ENCODE measurements around the gene SUGCT. TPM values are rescaled to one million over a fixed set of nuclear protein-coding genes. Genes with fewer than 3 reads are reported as not detected.
A peak's percentile ranks its signal among the peaks of the same experiment; 100 is the strongest.

Gene SUGCT
- total RNA-seq, 1 experiment from 2014 or later: 5.4 TPM

- H2BK20ac ChIP-seq (ENCODE audit: low read depth, low read length, poor library complexity, severe bottlenecking): no peak overlapping the region
- H2BK15ac ChIP-seq (ENCODE audit: low read depth, low read length): no peak overlapping the region
- no peak overlapping the region for H3K4me2 ChIP-seq (ENCODE audit: insufficient read depth, insufficient read length, low read length)
- H2BK5ac ChIP-seq (ENCODE audit: insufficient read length, low read length): no peak overlapping the region
- Mint-ChIP-seq H3K4me3 (no peak overlapping the region), H3K27ac (no peak overlapping the region), H3K36me3 (ENCODE audit: insufficient read depth in 1 of 3, low read depth in 3 of 3) (no peaks in the 10 kb centered on the region; a peak in 1 of 7 replicates), H3K9me3 (no peaks in the 10 kb centered on the region), H3K27me3 (ENCODE audit: low read depth) (no peaks in the 10 kb centered on the region), H3K4me1 (peaks cover 0 to 5% of the 10 kb centered on the region in 2 experiments; a peak in 1 of 4 replicates)
- no peaks in the 10 kb centered on the region for H3K23me2 ChIP-seq (ENCODE audit: insufficient read length, low read depth, low read length, poor library complexity, severe bottlenecking)
- H3K79me2 ChIP-seq (ENCODE audit: insufficient read depth, low read length): no peaks in the 10 kb centered on the region
- no peak overlapping the region for H2AFZ ChIP-seq (ENCODE audit: low read length)
- no peak overlapping the region for H4K91ac ChIP-seq (ENCODE audit: insufficient read length, low read depth, low read length)
- H2BK12ac ChIP-seq (ENCODE audit: insufficient read length, low read depth, low read length): no peak overlapping the region
- H4K20me1 ChIP-seq (ENCODE audit: control insufficient read depth, insufficient read depth, insufficient read length): no peaks in the 10 kb centered on the region
- H4K5ac ChIP-seq (ENCODE audit: insufficient read length, low read depth, low read length): peak overlapping the region; percentile 20
- H3K4me1 ChIP-seq (ENCODE audit: insufficient read depth, low read length): no peaks in the 10 kb centered on the region; the same call in 1 of the 2 replicates
- no peak overlapping the region for H2BK120ac ChIP-seq (ENCODE audit: low read depth, low read length, poor library complexity, severe bottlenecking)
- H3K79me1 ChIP-seq (ENCODE audit: insufficient read depth, low read depth, low read length, poor library complexity, severe bottlenecking): no peaks in the 10 kb centered on the region
- H3K27ac ChIP-seq (ENCODE audit: insufficient read length, low read depth, low read length): no peak overlapping the region
- H3K18ac ChIP-seq (ENCODE audit: insufficient read length, low read depth, low read length): no peak overlapping the region
- no peak overlapping the region for H4K8ac ChIP-seq (replicated peaks; ENCODE audit: insufficient read length, low read depth, low read length)
- WGBS (ENCODE audit: extremely low coverage, insufficient read length, low lambda C conversion rate): no CpG with 5 or more reads among the region's 2 CpGs
- no peak overlapping the region for H3K14ac ChIP-seq (ENCODE audit: insufficient read depth, low read length)
- H3K27me3 ChIP-seq (ENCODE audit: insufficient read depth, low read length): no peaks in the 10 kb centered on the region
- H3K4ac ChIP-seq (ENCODE audit: low read depth, low read length): no peak overlapping the region
- no peak for TF ChIP-seq CTCF (conservative IDR thresholded peaks at IDR 0.05)
- no peak overlapping the region for H3K23ac ChIP-seq (ENCODE audit: insufficient read length, low read depth, low read length)
- H2AK5ac ChIP-seq (ENCODE audit: insufficient read length, low read length): no peak overlapping the region
- H3T11ph ChIP-seq (ENCODE audit: low read length): no peak overlapping the region
- no peak overlapping the region for H3K9ac ChIP-seq (ENCODE audit: extremely low read depth, insufficient read length, low read length)
- H3K9me3 ChIP-seq (ENCODE audit: control insufficient read depth, low read depth, low read length): no peaks in the 10 kb centered on the region
- no peak overlapping the region for H3K56ac ChIP-seq (ENCODE audit: insufficient read length, low read depth, low read length)
- DNase-seq: no peak
These were observed 27.7 kb downstream of the SUGCT start for GRCh38 chr7:40162516-40162915.
